Testis (tissue), 2 donors: ENCODE results near the gene STX1B.

ENCODE experiments used
- POLR2A ChIP-seq: fragments of 450-650 bp; IDR thresholded peaks from one replicate; pipeline ENCODE4 v1.6.1; 2017; ENCODE audit warnings: antibody characterized with exemption, mild to moderate bottlenecking, moderate library complexity
- TF ChIP-seq, protein P1 (sequence below), 3 experiments: fragments of 450-650 bp in 2 of 3; fragments of 200-600 bp in 1 of 3; sonication (generic) in 1 of 3; IDR thresholded peaks; one replicate each; pipeline ENCODE4 v1.5.1; 2016 to 2019; ENCODE audit warnings: antibody characterized with exemption in 3 of 3, mild to moderate bottlenecking in 2 of 3, moderate library complexity in 1 of 3

DNA sequence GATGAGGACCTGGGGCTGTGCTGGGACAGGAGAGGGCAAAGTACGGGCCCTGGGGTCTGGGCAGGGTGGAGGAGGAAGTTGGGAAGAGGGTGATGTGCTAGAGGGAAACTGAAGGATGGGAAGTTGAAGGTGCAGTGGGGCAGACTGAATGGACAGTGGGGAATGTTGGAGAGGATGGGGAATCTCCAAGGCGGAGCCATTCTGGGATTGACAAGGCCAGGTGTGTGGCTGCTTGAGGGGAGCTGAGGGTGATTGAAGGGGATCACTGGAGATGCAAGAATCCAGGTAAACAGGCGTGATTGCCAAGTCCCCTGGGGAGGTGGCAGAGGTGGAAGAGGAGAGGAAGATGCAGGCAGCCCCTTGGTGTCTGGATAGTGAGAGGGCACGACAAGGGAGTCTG lies 34.0 kb downstream of the STX1B start:
- TF ChIP-seq, protein P1, sequence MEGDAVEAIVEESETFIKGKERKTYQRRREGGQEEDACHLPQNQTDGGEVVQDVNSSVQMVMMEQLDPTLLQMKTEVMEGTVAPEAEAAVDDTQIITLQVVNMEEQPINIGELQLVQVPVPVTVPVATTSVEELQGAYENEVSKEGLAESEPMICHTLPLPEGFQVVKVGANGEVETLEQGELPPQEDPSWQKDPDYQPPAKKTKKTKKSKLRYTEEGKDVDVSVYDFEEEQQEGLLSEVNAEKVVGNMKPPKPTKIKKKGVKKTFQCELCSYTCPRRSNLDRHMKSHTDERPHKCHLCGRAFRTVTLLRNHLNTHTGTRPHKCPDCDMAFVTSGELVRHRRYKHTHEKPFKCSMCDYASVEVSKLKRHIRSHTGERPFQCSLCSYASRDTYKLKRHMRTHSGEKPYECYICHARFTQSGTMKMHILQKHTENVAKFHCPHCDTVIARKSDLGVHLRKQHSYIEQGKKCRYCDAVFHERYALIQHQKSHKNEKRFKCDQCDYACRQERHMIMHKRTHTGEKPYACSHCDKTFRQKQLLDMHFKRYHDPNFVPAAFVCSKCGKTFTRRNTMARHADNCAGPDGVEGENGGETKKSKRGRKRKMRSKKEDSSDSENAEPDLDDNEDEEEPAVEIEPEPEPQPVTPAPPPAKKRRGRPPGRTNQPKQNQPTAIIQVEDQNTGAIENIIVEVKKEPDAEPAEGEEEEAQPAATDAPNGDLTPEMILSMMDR (IDR thresholded peaks at IDR 0.05): no peak
- TF ChIP-seq POLR2A: no peak
